Neuronal stem cell (in vitro differentiated cells): Measurements from ENCODE around the gene NFKBIB.

Experiments
- DNase-seq: peaks from one replicate; pipeline ENCODE4 v3.0.0-alpha.2; 2013; ENCODE audit warnings: low spot score
- H2AFZ ChIP-seq: one replicate; pipeline ENCODE4 v1.6.1; 2013; ENCODE audit warnings: mild to moderate bottlenecking, low read length, inconsistent platforms
- H2AK5ac ChIP-seq: 2 replicates; pipeline ENCODE4 v1.6.1; 2013; ENCODE audit warnings: low read depth, mild to moderate bottlenecking, inconsistent platforms, low read length, moderate library complexity, mixed read lengths
- H2BK120ac ChIP-seq: 2 replicates; pipeline ENCODE4 v1.6.1; 2013; ENCODE audit warnings: low read depth, mild to moderate bottlenecking, inconsistent platforms, low read length, moderate library complexity, mixed read lengths
- H2BK12ac ChIP-seq: one replicate; pipeline ENCODE4 v1.6.1; 2013; ENCODE audit warnings: low read length, inconsistent platforms
- H2BK15ac ChIP-seq: 2 replicates; pipeline ENCODE4 v1.6.1; 2013; ENCODE audit warnings: mild to moderate bottlenecking, low read length, inconsistent platforms, mixed read lengths
- H2BK5ac ChIP-seq: one replicate; pipeline ENCODE4 v1.6.1; 2013; ENCODE audit warnings: inconsistent platforms, mild to moderate bottlenecking, low read length, moderate library complexity
- H3K14ac ChIP-seq: one replicate; pipeline ENCODE4 v1.6.1; 2013; ENCODE audit warnings: low read length, inconsistent platforms
- H3K18ac ChIP-seq: 2 replicates; pipeline ENCODE4 v1.6.1; 2013; ENCODE audit warnings: low read length, inconsistent platforms
- H3K23ac ChIP-seq: 2 replicates; pipeline ENCODE4 v1.6.1; 2013; ENCODE audit warnings: low read depth, mild to moderate bottlenecking, mixed read lengths, low read length, inconsistent platforms; ENCODE audit not compliant: poor library complexity
- H3K27ac ChIP-seq: replicated peaks from 3 replicates; pipeline ENCODE4 v1.5.1; 2013; ENCODE audit warnings: low read length, inconsistent platforms
- H3K27me3 ChIP-seq, 3 experiments: 2 replicates each; pipeline ENCODE4 v1.6.1; 2013; ENCODE audit warnings: low read length in 3 of 3, mild to moderate bottlenecking in 2 of 3, inconsistent platforms in 1 of 3, low read depth in 1 of 3, mixed read lengths in 1 of 3, moderate library complexity in 1 of 3; ENCODE audit not compliant: control insufficient read depth in 3 of 3, insufficient read depth in 3 of 3
- H3K36me3 ChIP-seq, 2 donors: replicated peaks in 1 of 2; 2 replicates each; pipeline ENCODE4 v1.6.1; 2013; ENCODE audit warnings: low read length in 2 of 2; ENCODE audit not compliant: control insufficient read depth in 2 of 2, insufficient read depth in 2 of 2
- H3K4ac ChIP-seq: 2 replicates; pipeline ENCODE4 v1.6.1; 2013; ENCODE audit warnings: inconsistent platforms, mild to moderate bottlenecking, low read length, moderate library complexity
- H3K4me1 ChIP-seq, 2 donors: 1 replicate in 1 of 2; 2 replicates in 1 of 2; pipeline ENCODE4 v1.6.1; 2013; ENCODE audit warnings: low read length in 2 of 2, low read depth in 1 of 2; ENCODE audit not compliant: control insufficient read depth in 2 of 2, insufficient read depth in 1 of 2
- H3K4me2 ChIP-seq: one replicate; pipeline ENCODE4 v1.6.1; 2013; ENCODE audit warnings: mild to moderate bottlenecking, low read length, inconsistent platforms; ENCODE audit not compliant: insufficient read depth, poor library complexity, severe bottlenecking
- H3K4me3 ChIP-seq, 2 donors: 2 replicates each; pipeline ENCODE4 v1.5.1; 2013; ENCODE audit warnings: low read length in 2 of 2, mild to moderate bottlenecking in 2 of 2, inconsistent platforms in 1 of 2, moderate library complexity in 1 of 2
- H3K79me1 ChIP-seq: one replicate; pipeline ENCODE4 v1.6.1; 2013; ENCODE audit warnings: low read depth, mild to moderate bottlenecking, inconsistent platforms, low read length, moderate library complexity
- H3K9ac ChIP-seq: one replicate; pipeline ENCODE4 v1.6.1; 2013; ENCODE audit warnings: mild to moderate bottlenecking, low read depth, low read length, inconsistent platforms; ENCODE audit not compliant: poor library complexity
- H3K9me3 ChIP-seq, 2 donors: replicated peaks in 1 of 2; 2 replicates each; pipeline versions ENCODE3 to v1.6.1; 2013; ENCODE audit warnings: low read length in 2 of 2, mild to moderate bottlenecking in 2 of 2, inconsistent platforms in 1 of 2, low read depth in 1 of 2, mixed read lengths in 1 of 2, moderate library complexity in 1 of 2; ENCODE audit not compliant: control insufficient read depth in 2 of 2, insufficient read depth in 1 of 2
- H4K8ac ChIP-seq: one replicate; pipeline ENCODE4 v1.6.1; 2013; ENCODE audit warnings: low read depth, mild to moderate bottlenecking, inconsistent platforms, low read length, moderate library complexity
- H4K91ac ChIP-seq: one replicate; pipeline ENCODE4 v1.6.1; 2013; ENCODE audit warnings: low read length, low read depth, mild to moderate bottlenecking, inconsistent platforms; ENCODE audit not compliant: poor library complexity
- WGBS, 2 donors: extraction: QIAGEN DNeasy Blood & Tissue Kit; methylation state at CpG; one replicate each; pipeline ENCODE4 v1.1.7; 2013; ENCODE audit warnings: missing lambda C conversion rate in 2 of 2, mixed read lengths in 1 of 2; ENCODE audit not compliant: insufficient read length in 2 of 2, insufficient replicate concordance in 1 of 2; ENCODE audit errors: extremely low coverage in 2 of 2; 5-methylcytosine and 5-hydroxymethylcytosine counted together

The NFKBIB gene

GRCh38 chr19:38915329-38916321 is 15.9 kb downstream of the NFKBIB start:
- Histone ChIP-seq H3K27me3 (no peaks in the 10 kb centered on the region), H3K36me3 (peaks cover 4 to 5% of the 10 kb centered on the region in 2 donors), H3K9me3 (no peaks in the 10 kb centered on the region), H2AFZ (no peak overlapping the region), H3K4me1 (no peaks in the 10 kb centered on the region), H3K4ac (no peak overlapping the region), H2BK12ac (no peak overlapping the region), H2BK120ac (no peak overlapping the region), H3K4me2 (no peak overlapping the region), H3K9ac (no peak overlapping the region), H2BK5ac (peak overlapping the region; percentile 90), H3K18ac (no peak overlapping the region), H3K4me3 (no peak overlapping the region), H3K27ac (no peak overlapping the region), H4K8ac (peak overlapping the region; percentile 65), H4K91ac (no peak overlapping the region), H3K14ac (peak overlapping the region; percentile 38), H3K23ac (peak overlapping the region; percentile 73), H3K79me1 (peaks cover 2% of the 10 kb centered on the region), H2AK5ac (peak overlapping the region; percentile 56), H2BK15ac (no peak overlapping the region)
- no peak for DNase-seq
- WGBS, 2 donors = no CpG with 5 or more reads among the region's 44 CpGs

- Histone ChIP-seq H3K18ac (no peak overlapping the region), H3K4me1 (no peaks in the 10 kb centered on the region), H3K36me3 (peaks cover 17 to 18% of the 10 kb centered on the region in 2 donors), H3K23ac (peak overlapping the region; percentile 55), H2BK15ac (no peak overlapping the region), H3K14ac (no peak overlapping the region), H3K27ac (no peak overlapping the region), H4K91ac (no peak overlapping the region), H3K4me3 (no peak overlapping the region), H3K27me3 (no peaks in the 10 kb centered on the region), H3K4me2 (no peak overlapping the region), H2AK5ac (no peak overlapping the region), H3K9ac (peak overlapping the region; percentile 77), H2BK120ac (no peak overlapping the region), H2AFZ (no peak overlapping the region), H3K79me1 (peaks cover 2% of the 10 kb centered on the region), H4K8ac (no peak overlapping the region), H3K9me3 (no peaks in the 10 kb centered on the region), H2BK5ac (no peak overlapping the region), H3K4ac (no peak overlapping the region), H2BK12ac (no peak overlapping the region)
- whole genome bisulfite sequencing, 2 donors = no CpG with 5 or more reads among the region's 9 CpGs
- no peak for DNase-seq
These were observed 17.7 kb downstream of the NFKBIB start for GRCh38 chr19:38917516-38917915.

DNA sequence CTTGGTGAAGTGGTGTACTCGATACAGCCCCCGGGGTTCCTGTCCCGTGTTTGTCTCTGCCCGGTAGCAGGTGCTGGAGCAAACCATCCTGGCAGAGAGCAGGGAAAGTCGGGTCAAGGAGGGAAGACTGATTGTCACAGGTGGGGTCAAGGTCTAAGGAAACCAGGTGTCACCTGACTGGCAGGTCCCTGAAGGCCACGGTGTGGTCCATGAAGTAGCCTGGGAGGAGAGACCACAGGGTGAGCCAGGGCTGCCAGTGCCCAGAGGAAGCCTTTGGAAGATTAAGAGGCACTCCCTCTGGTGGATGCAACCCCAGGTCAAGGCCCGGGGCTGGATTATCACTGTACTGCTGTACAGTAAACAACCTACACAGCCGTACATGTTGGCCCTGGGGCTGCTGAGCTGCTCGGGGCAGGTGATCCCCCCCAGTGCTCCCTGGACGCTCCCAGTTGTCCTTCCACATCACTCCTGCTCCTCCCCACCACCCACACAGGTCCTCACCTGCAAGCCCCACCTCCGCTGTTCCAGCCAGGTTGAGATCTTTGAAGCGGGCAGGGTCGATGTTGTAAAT is 18.2 kb downstream of the NFKBIB start:
- Histone ChIP-seq H2AFZ (no peak overlapping the region), H3K9me3 (no peaks in the 10 kb centered on the region), H2BK15ac (no peak overlapping the region), H3K4me1 (no peaks in the 10 kb centered on the region), H3K23ac (no peak overlapping the region), H3K4ac (no peak overlapping the region), H2AK5ac (peak overlapping the region; percentile 37), H3K14ac (no peak overlapping the region), H3K18ac (no peak overlapping the region), H3K4me2 (no peak overlapping the region), H2BK5ac (peak overlapping the region; percentile 35), H3K27me3 (no peaks in the 10 kb centered on the region), H3K79me1 (peaks cover 2% of the 10 kb centered on the region), H3K9ac (no peak overlapping the region), H2BK12ac (no peak overlapping the region), H4K91ac (no peak overlapping the region), H3K27ac (no peak overlapping the region), H4K8ac (no peak overlapping the region), H3K36me3 (peaks cover 17 to 19% of the 10 kb centered on the region in 2 donors), H3K4me3 (no peak overlapping the region), H2BK120ac (no peak overlapping the region)
- no CpG with 5 or more reads among the region's 13 CpGs for WGBS, 2 donors
- no peak for DNase-seq

DNA sequence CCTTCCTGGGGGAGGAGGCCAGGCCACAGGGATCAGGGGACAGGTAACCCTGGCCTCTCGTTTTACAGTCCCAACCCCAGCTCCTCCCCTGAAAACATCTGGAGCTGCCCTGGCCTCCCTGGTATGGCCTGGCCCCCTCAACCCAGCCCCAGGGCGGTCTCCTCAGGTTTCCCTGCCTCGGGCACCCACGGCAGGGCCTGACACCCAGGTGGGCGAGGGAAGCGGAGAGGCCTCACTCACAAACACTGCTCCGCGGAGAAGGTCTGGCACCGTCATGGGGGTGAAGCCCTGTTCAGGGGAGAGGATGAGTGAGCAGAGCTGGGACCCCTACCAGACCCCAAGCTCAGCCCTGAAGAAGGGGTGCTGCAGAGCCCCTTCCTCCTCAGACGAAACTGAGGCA is 18.8 kb downstream of the NFKBIB start:
- Histone ChIP-seq H4K91ac (no peak overlapping the region), H3K4me1 (no peaks in the 10 kb centered on the region), H3K36me3 (peaks cover 17 to 19% of the 10 kb centered on the region in 2 donors), H4K8ac (no peak overlapping the region), H3K9ac (no peak overlapping the region), H2AFZ (no peak overlapping the region), H3K79me1 (peaks cover 2% of the 10 kb centered on the region), H3K27me3 (no peaks in the 10 kb centered on the region), H2BK5ac (peak overlapping the region; percentile 35), H2BK15ac (no peak overlapping the region), H3K9me3 (no peaks in the 10 kb centered on the region), H2AK5ac (no peak overlapping the region), H3K27ac (no peak overlapping the region), H3K14ac (no peak overlapping the region), H3K4ac (no peak overlapping the region), H3K18ac (no peak overlapping the region), H3K4me3 (no peak overlapping the region), H2BK12ac (no peak overlapping the region), H2BK120ac (no peak overlapping the region), H3K23ac (no peak overlapping the region), H3K4me2 (no peak overlapping the region)
- WGBS, 2 donors = no CpG with 5 or more reads among the region's 10 CpGs
- no peak for DNase-seq
